Testis (tissue), 3 donors: ENCODE results near the gene IGSF11. TPM values are rescaled to one million over a fixed set of nuclear protein-coding genes. Genes with fewer than 3 reads are reported as not detected.

ENCODE experiments used
- DNase-seq: peaks from one replicate; pipeline ENCODE4 v3.0.0-alpha.2; 2019
- H3K27ac ChIP-seq, 2 donors: fragments of 200-600 bp; sonication (generic); one replicate each; pipeline ENCODE4 v1.5.1; 2019
- H3K27me3 ChIP-seq: fragments of 200-600 bp; sonication (generic); one replicate; pipeline ENCODE4 v1.5.1; 2019
- H3K36me3 ChIP-seq: fragments of 200-600 bp; sonication (generic); one replicate; pipeline ENCODE4 v1.5.1; 2017; ENCODE audit warnings: low read depth; ENCODE audit errors: missing control alignments
- H3K4me1 ChIP-seq: fragments of 200-600 bp; sonication (generic); one replicate; pipeline ENCODE4 v1.5.1; 2019
- H3K4me3 ChIP-seq, 2 donors: fragments of 200-600 bp; sonication (generic); one replicate each; pipeline ENCODE4 v1.5.1; 2017 to 2019
- H3K9me3 ChIP-seq: fragments of 200-600 bp; sonication (generic); one replicate; pipeline ENCODE4 v1.5.1; 2017
- POLR2A ChIP-seq: fragments of 450-650 bp; IDR thresholded peaks from one replicate; pipeline ENCODE4 v1.6.1; 2017; ENCODE audit warnings: antibody characterized with exemption, mild to moderate bottlenecking, moderate library complexity
- WGBS, 2 donors: methylation state at CpG; one replicate each; pipeline ENCODE4 v1.1.5; 2018; 5-methylcytosine and 5-hydroxymethylcytosine counted together
- intact Hi-C: fragments of 100-400 bp; cut with DNase I; formaldehyde crosslinking; loops from one replicate; pipeline ENCODE4 v1.15.1; 2023; ENCODE audit warnings: low total_unique reads
- polyA plus RNA-seq: library from polyadenylated mRNA; stranded (reverse); fragments of 350-450 nt; fragmentation: Illumina TruSeq; extraction: RNeasy Lipid Tissue Mini Kit (QIAGEN cat#74804); gene quantifications from one replicate; pipeline ENCODE4 v1.2.3, GENCODE V29; 2014; ENCODE audit warnings: low read depth, low replicate concordance; ENCODE audit not compliant: insufficient read depth
- total RNA-seq, 2 donors: library from RNA; depleted of rRNA; stranded (reverse); fragments of >200 nt; gene quantifications; one replicate each; pipeline ENCODE4 v1.2.3, GENCODE V29; 2016
- TF ChIP-seq, protein P1 (sequence below), 3 experiments: fragments of 450-650 bp in 2 of 3; fragments of 200-600 bp in 1 of 3; sonication (generic) in 1 of 3; IDR thresholded peaks; one replicate each; pipeline ENCODE4 v1.5.1; 2016 to 2019; ENCODE audit warnings: antibody characterized with exemption in 3 of 3, mild to moderate bottlenecking in 2 of 3, moderate library complexity in 1 of 3

The IGSF11 gene
- total and polyA plus RNA-seq, 3 donors from 2014 or later = 80.0 to 105 (median 99.1) TPM

DNA sequence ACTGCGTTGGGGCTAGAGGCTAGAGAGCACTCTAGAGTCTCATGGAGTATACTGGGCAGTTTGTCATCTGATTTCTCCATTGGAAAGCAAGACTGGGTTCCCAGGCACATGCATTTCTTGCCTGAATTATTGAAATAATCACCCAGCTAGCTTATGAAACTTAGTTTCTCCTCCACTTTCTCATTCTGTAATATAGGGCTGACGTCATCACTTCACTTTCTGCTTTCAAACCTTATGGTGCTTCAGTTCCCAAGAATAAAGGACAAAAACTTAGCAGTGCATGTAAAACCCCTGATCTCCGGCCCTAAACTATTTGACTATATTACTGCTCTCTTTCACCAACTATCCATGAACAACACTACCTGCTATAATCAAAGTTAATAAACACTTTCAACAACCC lies 147.9 kb downstream of the IGSF11 start:
- Histone ChIP-seq H3K4me3 (no peak overlapping the region), H3K27ac (no peak overlapping the region), H3K4me1 (no peaks in the 10 kb centered on the region), H3K9me3 (no peaks in the 10 kb centered on the region), H3K36me3 (no peaks in the 10 kb centered on the region), H3K27me3 (no peaks in the 10 kb centered on the region)
- WGBS, 2 donors = 87 to 89% methylated on average over 3 of the region's 3 CpGs
- no peak for DNase-seq
- intact Hi-C loops = no loop called here
- TF ChIP-seq, protein P1, sequence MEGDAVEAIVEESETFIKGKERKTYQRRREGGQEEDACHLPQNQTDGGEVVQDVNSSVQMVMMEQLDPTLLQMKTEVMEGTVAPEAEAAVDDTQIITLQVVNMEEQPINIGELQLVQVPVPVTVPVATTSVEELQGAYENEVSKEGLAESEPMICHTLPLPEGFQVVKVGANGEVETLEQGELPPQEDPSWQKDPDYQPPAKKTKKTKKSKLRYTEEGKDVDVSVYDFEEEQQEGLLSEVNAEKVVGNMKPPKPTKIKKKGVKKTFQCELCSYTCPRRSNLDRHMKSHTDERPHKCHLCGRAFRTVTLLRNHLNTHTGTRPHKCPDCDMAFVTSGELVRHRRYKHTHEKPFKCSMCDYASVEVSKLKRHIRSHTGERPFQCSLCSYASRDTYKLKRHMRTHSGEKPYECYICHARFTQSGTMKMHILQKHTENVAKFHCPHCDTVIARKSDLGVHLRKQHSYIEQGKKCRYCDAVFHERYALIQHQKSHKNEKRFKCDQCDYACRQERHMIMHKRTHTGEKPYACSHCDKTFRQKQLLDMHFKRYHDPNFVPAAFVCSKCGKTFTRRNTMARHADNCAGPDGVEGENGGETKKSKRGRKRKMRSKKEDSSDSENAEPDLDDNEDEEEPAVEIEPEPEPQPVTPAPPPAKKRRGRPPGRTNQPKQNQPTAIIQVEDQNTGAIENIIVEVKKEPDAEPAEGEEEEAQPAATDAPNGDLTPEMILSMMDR (IDR thresholded peaks at IDR 0.05) = no peak

DNA sequence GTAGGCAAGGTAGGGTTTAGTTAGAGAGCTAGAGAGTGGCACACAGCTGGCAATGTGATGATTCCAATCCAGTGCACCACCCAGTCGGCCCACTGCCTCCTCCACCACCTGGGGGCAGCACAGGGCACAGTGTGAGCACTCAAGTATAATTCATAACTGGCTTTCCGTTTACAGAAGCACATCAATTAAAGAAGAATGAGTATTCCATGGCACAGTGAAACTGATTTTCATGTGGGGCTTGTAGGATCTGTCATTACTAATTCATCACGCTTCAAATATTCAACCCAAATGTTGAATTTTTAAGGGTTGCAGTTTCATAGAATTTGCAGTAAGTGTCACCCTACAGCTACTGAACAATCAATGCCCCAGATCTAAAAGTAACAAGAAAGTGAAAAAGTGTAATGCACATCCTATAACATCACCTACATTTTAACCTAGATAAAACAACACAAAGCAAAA lies 149.9 kb downstream of the IGSF11 start:
- no peaks in the 10 kb centered on the region for H3K4me1 ChIP-seq
- DNase-seq = peak; percentile 87
- H3K27me3 ChIP-seq = no peaks in the 10 kb centered on the region
- no peak overlapping the region for H3K27ac ChIP-seq
- WGBS, 2 donors = 25 to 26% methylated on average over 3 of the region's 3 CpGs
- H3K4me3 ChIP-seq = no peak overlapping the region
- intact Hi-C loops = loop anchor here (5.0 kb wide), 1 partner anchor 213 kb away; no protein-coding TSS in a partner anchor
- H3K9me3 ChIP-seq = no peaks in the 10 kb centered on the region
- no peak for TF ChIP-seq POLR2A
- TF ChIP-seq, protein P1 (IDR thresholded peaks at IDR 0.05) = peak; percentile 65 to 83 (median 81)
- no peaks in the 10 kb centered on the region for H3K36me3 ChIP-seq

DNA sequence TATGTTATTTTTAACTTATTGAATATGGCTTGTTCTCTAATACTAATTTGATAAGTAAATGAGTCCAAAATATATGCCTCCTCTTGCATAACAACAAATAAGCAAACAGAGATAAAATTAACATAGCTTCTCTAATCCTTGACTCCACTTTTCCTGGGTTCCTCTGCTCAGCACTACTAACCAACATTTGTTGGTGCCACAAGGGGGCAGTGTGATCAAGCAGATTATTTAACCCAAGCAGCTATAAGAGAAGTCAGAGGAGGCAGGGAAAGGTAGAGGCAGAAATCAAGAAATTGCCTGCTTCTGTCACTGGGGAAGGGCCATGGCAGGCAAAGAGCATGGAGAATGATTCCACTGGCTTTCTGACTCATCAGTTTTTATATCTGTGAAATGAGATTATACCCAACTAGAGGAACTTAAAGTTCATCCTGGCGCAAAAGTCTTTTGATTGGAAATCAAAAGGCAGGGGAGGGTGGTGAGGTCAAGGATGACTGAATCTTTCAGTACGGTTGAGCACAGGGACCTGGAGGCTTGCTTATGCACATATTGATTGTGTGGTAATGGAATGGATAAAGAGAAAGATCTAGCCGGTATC lies 152.2 kb downstream of the IGSF11 start:
- peak; percentile 89 for DNase-seq
- Histone ChIP-seq H3K4me1 (no peaks in the 10 kb centered on the region), H3K36me3 (no peaks in the 10 kb centered on the region), H3K4me3 (no peak overlapping the region), H3K9me3 (no peaks in the 10 kb centered on the region), H3K27me3 (no peaks in the 10 kb centered on the region), H3K27ac (no peak overlapping the region)
- WGBS, 2 donors = 62 to 65% methylated on average over 3 of the region's 3 CpGs
- intact Hi-C loops = loop anchor here (5.0 kb wide), 1 partner anchor 215 kb away; no protein-coding TSS in a partner anchor
- no peak for TF ChIP-seq POLR2A
- TF ChIP-seq, protein P1 (IDR thresholded peaks at IDR 0.05) = peak; percentile 72 to 81 (median 77)

DNA sequence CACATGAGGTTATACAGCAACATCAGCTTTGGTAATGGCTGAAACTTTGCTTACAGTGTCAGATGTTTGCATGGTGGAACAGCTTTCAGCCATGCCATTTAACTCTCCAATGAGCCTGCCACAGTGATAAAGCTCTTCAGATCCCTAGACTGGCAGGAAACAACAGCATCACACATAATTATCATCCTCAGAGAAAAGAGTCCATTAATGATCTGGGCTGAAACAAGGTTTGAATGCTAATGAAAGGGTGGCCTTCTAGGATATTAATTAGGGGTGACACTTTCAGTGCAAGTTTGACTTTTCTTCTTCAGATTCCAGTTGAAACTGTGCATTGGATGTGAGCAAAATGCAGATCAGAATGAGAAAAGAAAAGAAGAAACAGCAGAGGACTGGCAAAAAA lies 166.6 kb downstream of the IGSF11 start:
- Histone ChIP-seq H3K36me3 (no peaks in the 10 kb centered on the region), H3K4me3 (no peak overlapping the region), H3K4me1 (no peaks in the 10 kb centered on the region), H3K9me3 (no peaks in the 10 kb centered on the region), H3K27ac (no peak overlapping the region), H3K27me3 (no peaks in the 10 kb centered on the region)
- DNase-seq = no peak
- TF ChIP-seq, protein P1 (IDR thresholded peaks at IDR 0.05) = no peak
- no peak for TF ChIP-seq POLR2A
- intact Hi-C loops = no loop called here

DNA sequence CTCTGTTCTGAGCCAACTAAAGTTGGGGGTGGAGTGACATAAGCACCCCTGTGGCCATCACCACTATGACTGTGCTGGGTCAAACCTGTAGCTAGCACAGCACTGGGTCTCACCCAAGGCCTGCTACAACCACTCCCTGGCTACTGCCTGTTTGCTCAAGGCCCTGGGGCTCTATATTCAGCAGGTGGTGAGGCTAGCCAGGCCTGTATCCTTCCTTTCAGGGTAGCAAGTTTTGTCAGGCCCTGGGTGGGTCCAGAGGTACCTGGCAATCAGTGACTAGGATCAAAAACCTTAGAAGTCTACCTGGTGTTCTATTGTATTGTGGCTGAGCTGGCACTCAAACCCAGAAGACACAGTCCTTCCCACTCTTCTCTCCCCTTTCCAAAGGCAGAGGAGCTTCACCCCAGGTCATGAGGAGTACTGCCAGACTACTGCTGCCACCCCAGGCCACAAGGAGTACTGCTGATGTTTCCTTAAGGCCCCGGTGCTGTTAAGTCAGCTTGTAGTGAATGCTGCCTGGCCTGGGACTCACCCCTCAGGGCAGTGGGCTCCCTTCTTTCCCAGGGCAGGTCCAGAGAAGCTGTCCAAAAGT lies 170.8 kb downstream of the IGSF11 start:
- H3K36me3 ChIP-seq = no peaks in the 10 kb centered on the region
- H3K27me3 ChIP-seq = no peaks in the 10 kb centered on the region
- no peak for DNase-seq
- H3K4me1 ChIP-seq = no peaks in the 10 kb centered on the region
- 67 to 75% methylated on average over 1 of the region's 1 CpG for WGBS, 2 donors
- TF ChIP-seq, protein P1 (IDR thresholded peaks at IDR 0.05) = peak in 1 of 3 experiments; percentile 17
- TF ChIP-seq POLR2A = no peak
- intact Hi-C loops = no loop called here
- H3K4me3 ChIP-seq = no peak overlapping the region
- H3K27ac ChIP-seq = no peak overlapping the region
- H3K9me3 ChIP-seq = no peaks in the 10 kb centered on the region
